Measurements from ENCODE around the gene CFAP46. TPM values are rescaled to one million over a fixed set of nuclear protein-coding genes. Genes with fewer than 3 reads are reported as not detected.

CFAP46 gene
- total RNA-seq, 2 experiments from 2014 or later, result not detected

- ChIA-PET CTCF (no interaction called here), POLR2A (no interaction called here)
- ATAC-seq (ENCODE audit: poor library complexity) (no peak), DNase-seq (no peak)
- Mint-ChIP-seq H3K27ac (no peak overlapping the region), H3K9me3 (no peaks in the 10 kb centered on the region), H3K36me3 (ENCODE audit: low read depth) (peaks cover 22% of the 10 kb centered on the region), H3K4me1 (ENCODE audit: low read depth) (no peaks in the 10 kb centered on the region), H3K4me3 (no peak overlapping the region), H3K27me3 (no peaks in the 10 kb centered on the region)
- Histone ChIP-seq H3K27me3 (ENCODE audit: control insufficient read depth in 1 of 2, insufficient read depth in 2 of 2, low read length in 2 of 2) (no peaks in the 10 kb centered on the region), H3K36me3 (ENCODE audit: insufficient read depth, low read length) (peaks cover 16% of the 10 kb centered on the region), H3K4me3 (ENCODE audit: low read length) (no peak overlapping the region), H3K4me1 (ENCODE audit: insufficient read depth, low read length) (no peaks in the 10 kb centered on the region), H3K9me3 (ENCODE audit: control insufficient read depth in 1 of 2, insufficient read depth in 1 of 2, low read length in 2 of 2) (peaks cover 0 to 50% of the 10 kb centered on the region in 2 experiments), H3K27ac (ENCODE audit: low read depth in 1 of 2, low read length in 2 of 2) (no peak overlapping the region)
- intact Hi-C loops (cut with DNase I, micrococcal nuclease), result no loop called here
- TF ChIP-seq, protein P1, sequence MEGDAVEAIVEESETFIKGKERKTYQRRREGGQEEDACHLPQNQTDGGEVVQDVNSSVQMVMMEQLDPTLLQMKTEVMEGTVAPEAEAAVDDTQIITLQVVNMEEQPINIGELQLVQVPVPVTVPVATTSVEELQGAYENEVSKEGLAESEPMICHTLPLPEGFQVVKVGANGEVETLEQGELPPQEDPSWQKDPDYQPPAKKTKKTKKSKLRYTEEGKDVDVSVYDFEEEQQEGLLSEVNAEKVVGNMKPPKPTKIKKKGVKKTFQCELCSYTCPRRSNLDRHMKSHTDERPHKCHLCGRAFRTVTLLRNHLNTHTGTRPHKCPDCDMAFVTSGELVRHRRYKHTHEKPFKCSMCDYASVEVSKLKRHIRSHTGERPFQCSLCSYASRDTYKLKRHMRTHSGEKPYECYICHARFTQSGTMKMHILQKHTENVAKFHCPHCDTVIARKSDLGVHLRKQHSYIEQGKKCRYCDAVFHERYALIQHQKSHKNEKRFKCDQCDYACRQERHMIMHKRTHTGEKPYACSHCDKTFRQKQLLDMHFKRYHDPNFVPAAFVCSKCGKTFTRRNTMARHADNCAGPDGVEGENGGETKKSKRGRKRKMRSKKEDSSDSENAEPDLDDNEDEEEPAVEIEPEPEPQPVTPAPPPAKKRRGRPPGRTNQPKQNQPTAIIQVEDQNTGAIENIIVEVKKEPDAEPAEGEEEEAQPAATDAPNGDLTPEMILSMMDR (IDR thresholded peaks at IDR 0.05), result no peak
These were observed 172.0 kb downstream of the CFAP46 start for GRCh38 chr10:132770061-132771021.

GRCh38 chr10:132768346-132769248, 173.8 kb downstream of the CFAP46 start:
- ATAC-seq (ENCODE audit: poor library complexity) (no peak), DNase-seq (no peak)
- H3K27me3 ChIP-seq (ENCODE audit: control insufficient read depth in 1 of 2, insufficient read depth in 2 of 2, low read length in 2 of 2), result no peaks in the 10 kb centered on the region
- Mint-ChIP-seq H3K4me3 (no peak overlapping the region), H3K27me3 (no peaks in the 10 kb centered on the region), H3K4me1 (ENCODE audit: low read depth) (no peaks in the 10 kb centered on the region), H3K36me3 (ENCODE audit: low read depth) (peaks cover 28% of the 10 kb centered on the region), H3K27ac (no peak overlapping the region), H3K9me3 (no peaks in the 10 kb centered on the region)
- peaks cover 0 to 42% of the 10 kb centered on the region in 2 experiments for H3K9me3 ChIP-seq (ENCODE audit: control insufficient read depth in 1 of 2, insufficient read depth in 1 of 2, low read length in 2 of 2)
- ChIA-PET CTCF (no interaction called here), POLR2A (no interaction called here)
- intact Hi-C loops (cut with DNase I, micrococcal nuclease), result no loop called here
- TF ChIP-seq, protein P1 (IDR thresholded peaks at IDR 0.05), result no peak
- no peaks in the 10 kb centered on the region for H3K4me1 ChIP-seq (ENCODE audit: insufficient read depth, low read length)
- H3K36me3 ChIP-seq (ENCODE audit: insufficient read depth, low read length), result peaks cover 13% of the 10 kb centered on the region
- no peak overlapping the region for H3K27ac ChIP-seq (ENCODE audit: low read depth in 1 of 2, low read length in 2 of 2)
- no peak overlapping the region for H3K4me3 ChIP-seq (ENCODE audit: low read length)

DNA sequence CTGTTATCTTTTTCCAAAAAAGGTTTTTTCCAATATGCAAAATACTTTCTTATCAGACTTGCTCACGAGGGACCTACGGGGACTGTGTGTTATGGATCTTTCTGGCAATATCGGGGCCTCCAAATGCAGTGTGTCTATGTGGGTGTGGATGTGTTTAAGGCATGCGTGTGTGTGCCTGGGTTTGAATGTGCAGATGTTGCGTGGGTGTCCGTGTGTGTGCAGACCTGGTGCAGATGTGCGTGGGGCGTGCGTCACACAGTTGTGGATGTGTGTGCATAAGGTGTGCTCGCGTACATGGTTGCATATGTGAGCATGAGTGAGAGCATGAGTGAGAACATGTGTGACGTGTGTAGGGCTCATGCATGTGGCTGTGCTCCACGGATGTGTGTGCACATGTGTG, 176.1 kb downstream of the CFAP46 start:
- intact Hi-C loops (cut with DNase I, micrococcal nuclease), result no loop called here
- Mint-ChIP-seq H3K27ac (no peak overlapping the region), H3K36me3 (ENCODE audit: low read depth) (peaks cover 22% of the 10 kb centered on the region), H3K27me3 (no peaks in the 10 kb centered on the region), H3K9me3 (no peaks in the 10 kb centered on the region), H3K4me1 (ENCODE audit: low read depth) (peaks cover 10% of the 10 kb centered on the region), H3K4me3 (no peak overlapping the region)
- H3K27ac ChIP-seq (ENCODE audit: low read depth in 1 of 2, low read length in 2 of 2), result no peak overlapping the region
- peaks cover 12% of the 10 kb centered on the region for H3K36me3 ChIP-seq (ENCODE audit: insufficient read depth, low read length)
- CTCF ChIA-PET, result no interaction called here
- POLR2A ChIA-PET, result no interaction called here
- ATAC-seq (ENCODE audit: poor library complexity) (no peak), DNase-seq (no peak)
- H3K4me3 ChIP-seq (ENCODE audit: low read length), result no peak overlapping the region
- peaks cover 4% of the 10 kb centered on the region for H3K4me1 ChIP-seq (ENCODE audit: insufficient read depth, low read length)
- TF ChIP-seq, protein P1 (IDR thresholded peaks at IDR 0.05), result no peak
- no peaks in the 10 kb centered on the region for H3K27me3 ChIP-seq (ENCODE audit: control insufficient read depth in 1 of 2, insufficient read depth in 2 of 2, low read length in 2 of 2)
- H3K9me3 ChIP-seq (ENCODE audit: control insufficient read depth in 1 of 2, insufficient read depth in 1 of 2, low read length in 2 of 2), result peaks cover 0 to 34% of the 10 kb centered on the region in 2 experiments
